Measurements from ENCODE around the gene WWP2. TPM values are rescaled to one million over a fixed set of nuclear protein-coding genes. Genes with fewer than 3 reads are reported as not detected.

The WWP2 gene
- total and polyA plus RNA-seq, 2 donors (not counting 3 experiments of a cell fraction or from before 2014, with no cell fraction given), result 17.9 to 44.9 TPM

GRCh38 chr16:69886726-69887125 is 124.6 kb downstream of the WWP2 start:
- POLR2A ChIA-PET, result no interaction called here
- FAIRE-seq (no peak), DNase-seq (ENCODE audit: low read depth, low spot score) (no peak)
- H3K9me1 ChIP-seq (replicated peaks; ENCODE audit: control insufficient read depth, extremely low read depth, insufficient read depth, low read length), result no peaks in the 10 kb centered on the region
- TF ChIP-seq POLR2AphosphoS5 (IDR thresholded peaks at IDR 0.05; ENCODE audit: insufficient read depth, low read depth, low read length), result no peak
- no peak for TF ChIP-seq MYC (IDR thresholded peaks at IDR 0.05; ENCODE audit: low read depth, low read length)
- TF ChIP-seq MAX (IDR thresholded peaks at IDR 0.05; ENCODE audit: insufficient read depth, insufficient read length), result no peak
- no peak for TF ChIP-seq EZH2 (IDR thresholded peaks at IDR 0.05; ENCODE audit: borderline replicate concordance, low read depth, low read length, severe bottlenecking)
- TF ChIP-seq FOS (IDR thresholded peaks at IDR 0.05; ENCODE audit: borderline replicate concordance, insufficient read depth, low read length), result no peak
- no peak for TF ChIP-seq JUN (IDR thresholded peaks at IDR 0.05; ENCODE audit: borderline replicate concordance, insufficient read depth, insufficient read length, low read depth)
- TF ChIP-seq CTCF (IDR thresholded peaks at IDR 0.05; ENCODE audit: extremely low read depth in 1 of 2, insufficient read depth in 1 of 2, low read depth in 1 of 2, low read length in 2 of 2), result no peak
- TF ChIP-seq GATA2 (IDR thresholded peaks at IDR 0.05; ENCODE audit: insufficient read depth, insufficient read length, low read depth, low read length), result no peak
- TF ChIP-seq POLR2A (IDR thresholded peaks at IDR 0.05; ENCODE audit: low read depth, low read length), result no peak
- H4K20me1 ChIP-seq (replicated peaks; ENCODE audit: control insufficient read depth, extremely low read depth, insufficient read depth, low read length), result no peaks in the 10 kb centered on the region
- no peak overlapping the region for H3K4me2 ChIP-seq (ENCODE audit: insufficient read depth, low read length)
- H3K27ac ChIP-seq (ENCODE audit: insufficient read depth, low read depth, low read length), result no peak overlapping the region
- CTCF ChIA-PET, result interaction anchor here (1.2 to 1.6 kb wide), 2 partner anchors 9 to 44 kb away, joined by 4 read pairs; no protein-coding TSS in a partner anchor
- BruUV-seq (replicated peaks), result no TSS peak
- no peak overlapping the region for H3K4me3 ChIP-seq (replicated peaks in 1 of 3; ENCODE audit: insufficient read depth in 1 of 3, low read depth in 1 of 3, low read length in 3 of 3)
- H3K36me3 ChIP-seq (ENCODE audit: control insufficient read depth in 2 of 2, extremely low read depth in 1 of 2, insufficient read depth in 2 of 2, low read length in 2 of 2), result peaks cover 0 to 2% of the 10 kb centered on the region in 2 experiments
- H3K9me3 ChIP-seq (replicated peaks; ENCODE audit: control insufficient read depth, insufficient read depth, low read length), result no peaks in the 10 kb centered on the region
- peaks cover 10% of the 10 kb centered on the region for H3K4me1 ChIP-seq (ENCODE audit: control insufficient read depth, extremely low read depth, insufficient read depth, low read length)
- H3K9ac ChIP-seq (replicated peaks; ENCODE audit: extremely low read depth, insufficient read depth, low read length), result no peak overlapping the region
- intact Hi-C loops (cut with micrococcal nuclease) (no loop called here), dilution Hi-C loops (cut with MboI; ENCODE audit: extremely low pct_ligation_motif_present, low sequenced_read_pairs) (no loop called here)
- no peaks in the 10 kb centered on the region for H3K79me2 ChIP-seq (ENCODE audit: control insufficient read depth, insufficient read depth, low read length)
- no peaks in the 10 kb centered on the region for H3K27me3 ChIP-seq (ENCODE audit: control insufficient read depth in 2 of 2, insufficient read depth in 2 of 2, low read length in 2 of 2)
- no peak overlapping the region for H2AFZ ChIP-seq (ENCODE audit: low read depth, low read length)

Data from endothelial cell of umbilical vein (primary cell).